Cardiac septum (tissue), 1 donor: ENCODE measurements around the gene TAOK3. TPM values are rescaled to one million over a fixed set of nuclear protein-coding genes. Genes with fewer than 3 reads are reported as not detected.
A peak's percentile ranks its signal among the peaks of the same experiment; 100 is the strongest.
"Not testable (repeated sequence)": the region's sequence is repeated elsewhere in the genome, so short reads cannot be mapped to it uniquely, and the experiment has no call there.

ENCODE experiments used
- DNase-seq: peaks from one replicate; pipeline ENCODE4 v3.0.0-alpha.2; 2020; ENCODE audit warnings: low spot score
- intact Hi-C: fragments of 100-400 bp; cut with DNase I; formaldehyde crosslinking; loops from one replicate; pipeline ENCODE4 v1.14.0; 2022
- long read RNA-seq: library from polyadenylated mRNA; unstranded; transcript quantifications from one replicate; pipeline ENCODE4 v2.0.0, GENCODE V29; 2021
- total RNA-seq: library from RNA; stranded (reverse); fragmentation: NEBNext Ultra II Directional; extraction: Animal tissue kit (Norgen Biotek cat#: 25700); gene quantifications from one replicate; pipeline ENCODE4 v1.2.1, GENCODE V29; 2021
- donor health status: DM: no; HTN: no; CAD: no.

The TAOK3 gene
- total RNA-seq, result 21.7 TPM
- long read RNA-seq, full-length matches to known transcripts, result 23 of 59 reads
- long read RNA-seq, partial matches to known transcripts, result 24 of 59 reads
- long read RNA-seq, other reads (novel, unspliced or antisense), result 12 of 59 reads

DNA sequence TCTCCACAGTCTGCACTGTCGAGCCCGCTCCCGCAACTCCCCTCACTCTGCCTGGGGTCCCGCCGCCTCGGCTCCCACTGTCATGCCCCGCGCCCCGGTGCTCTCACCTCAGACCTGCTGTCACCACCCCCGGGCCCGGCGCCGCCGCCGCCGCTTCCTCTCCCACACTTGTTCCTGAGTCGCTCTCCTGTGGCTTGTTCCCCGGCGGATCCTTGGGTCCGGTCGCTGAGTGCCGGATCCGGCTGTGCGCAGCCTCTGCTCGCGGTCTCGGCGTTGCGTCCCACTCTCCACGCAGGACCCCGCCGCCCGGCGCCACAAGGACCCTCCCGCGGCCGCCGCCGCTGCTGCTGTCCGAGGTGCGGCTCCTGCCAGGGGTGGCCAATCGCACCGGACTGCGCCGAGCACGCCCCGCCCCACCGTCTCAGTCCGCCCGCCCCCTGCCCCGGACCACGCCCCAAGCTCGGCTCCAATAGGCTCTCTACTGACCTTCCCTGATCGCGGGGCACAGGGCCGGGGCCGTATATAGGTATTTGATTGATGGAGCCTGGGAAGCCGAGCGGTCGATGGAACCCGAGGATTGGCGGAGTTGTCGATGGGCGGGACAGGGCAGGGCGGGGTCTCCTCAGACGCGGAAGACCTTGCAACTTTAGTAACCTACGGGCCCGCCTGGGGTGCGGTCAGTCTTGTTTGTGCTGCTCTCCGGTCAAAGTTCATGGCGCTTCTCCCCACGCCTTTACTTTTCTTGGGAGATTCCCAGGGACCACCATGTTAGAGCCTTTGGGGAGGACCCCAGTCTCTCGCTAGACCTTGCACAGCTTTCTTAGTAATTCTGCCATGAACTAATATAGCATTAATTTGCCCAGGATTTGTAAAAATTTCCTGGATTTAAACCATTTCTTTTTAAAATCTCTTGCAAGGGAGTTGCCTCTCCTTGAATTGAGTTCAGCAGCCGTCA lies at the start of gene TAOK3:
Gene TAOK3, minus strand, starts transcription at position 367 of the 955 bp plus-strand sequence. CDS start 117,340 bp downstream, outside the sequence.
- peak; percentile 99 for DNase-seq
- intact Hi-C loops, result loop anchor here (2.0 to 10.0 kb wide), 4 partner anchors 184 to 498 kb away; partner anchors contain the start of genes RFC5 and WSB2

DNA sequence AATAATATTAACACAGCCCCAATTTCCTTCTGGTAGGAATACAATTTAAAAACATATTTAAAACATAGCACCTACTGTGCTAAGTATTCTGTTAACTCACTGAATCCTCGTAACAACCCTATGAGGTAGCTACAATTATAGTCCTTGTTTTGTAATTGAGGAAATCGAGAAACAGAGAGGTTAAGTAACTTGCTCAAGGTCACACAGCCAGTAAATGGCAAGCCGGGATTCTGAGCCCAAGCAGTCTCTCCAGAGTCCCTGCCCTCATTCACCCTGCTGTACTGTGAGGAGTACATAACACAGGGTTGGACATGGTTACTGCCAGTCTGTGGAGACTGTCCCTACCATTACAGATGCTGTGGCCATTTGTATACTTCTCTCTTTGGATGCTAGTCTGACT lies 48.0 kb upstream of the TAOK3 start:
- intact Hi-C loops, result no loop called here
- DNase-seq, result no peak

DNA sequence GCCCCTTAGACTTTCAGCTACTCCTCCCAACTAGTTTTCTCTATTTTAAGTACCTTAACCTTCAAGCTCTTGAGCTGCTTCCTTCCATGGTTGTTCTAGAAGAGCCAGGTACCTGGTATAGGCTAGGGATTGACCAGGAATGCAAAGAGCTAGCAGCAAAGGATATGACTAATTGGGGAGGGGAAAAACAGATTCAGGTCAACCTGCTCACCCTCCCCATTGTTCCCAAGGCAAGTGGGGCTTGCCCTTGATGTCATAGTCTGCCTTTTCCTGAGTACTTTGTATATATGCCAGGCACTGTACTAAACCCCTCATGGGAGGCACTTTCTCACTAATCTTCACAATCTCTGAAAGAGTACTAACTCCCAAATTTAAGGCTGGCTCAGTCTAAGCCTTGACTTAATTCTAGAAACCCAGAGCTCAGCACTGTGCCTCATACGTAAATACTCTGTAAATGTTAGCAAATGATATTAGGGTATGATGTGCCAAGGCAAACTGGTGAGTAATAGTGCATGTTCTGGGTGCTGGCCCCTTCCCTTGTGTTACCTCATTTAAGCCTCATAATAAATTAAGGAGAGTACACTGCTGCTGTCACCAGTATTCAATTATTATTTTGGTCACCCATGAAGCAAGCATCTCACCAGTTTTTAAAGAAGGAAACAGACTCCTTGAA lies 45.8 kb upstream of the TAOK3 start:
- intact Hi-C loops, result no loop called here
- no peak for DNase-seq

DNA sequence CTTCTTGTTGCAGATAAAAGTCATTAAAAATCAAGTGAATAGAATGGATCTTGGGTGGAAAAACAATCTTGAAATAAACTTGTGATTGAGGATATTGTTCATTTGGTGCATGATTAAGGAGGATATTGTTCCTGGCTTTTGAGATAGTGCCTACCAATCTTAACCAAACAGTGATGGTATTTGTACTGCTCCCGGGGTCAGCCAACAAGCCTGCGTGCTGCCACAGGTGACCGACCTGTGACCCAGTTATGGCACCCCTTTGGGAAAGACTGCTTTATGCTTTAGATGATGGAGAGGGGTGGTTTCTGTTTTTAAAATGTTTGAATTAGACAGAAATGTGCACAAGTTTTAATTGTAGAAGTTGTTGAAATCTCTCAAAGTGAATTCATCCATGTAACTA lies 45.2 kb upstream of the TAOK3 start:
- intact Hi-C loops, result no loop called here
- no peak for DNase-seq

DNA sequence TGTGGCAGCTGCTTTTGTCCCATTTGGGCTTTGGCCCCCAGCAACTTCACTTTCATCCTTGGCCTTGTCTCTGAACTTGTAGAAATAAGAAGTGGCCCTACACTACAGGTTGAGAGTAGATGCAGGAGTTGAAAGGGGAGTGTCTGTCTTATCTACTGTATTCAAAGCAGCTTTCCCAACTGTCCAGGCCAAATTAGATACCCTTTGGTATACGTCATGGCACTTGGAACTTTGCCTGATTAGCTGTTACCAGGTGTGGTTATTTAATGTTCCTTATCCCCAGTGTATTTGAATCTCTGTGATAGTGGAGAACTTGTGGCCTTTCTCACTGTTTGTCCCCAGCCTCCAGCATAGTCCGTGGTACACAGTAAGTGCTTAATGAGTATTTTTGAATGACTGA lies 37.1 kb upstream of the TAOK3 start:
- no peak for DNase-seq
- intact Hi-C loops, result no loop called here

DNA sequence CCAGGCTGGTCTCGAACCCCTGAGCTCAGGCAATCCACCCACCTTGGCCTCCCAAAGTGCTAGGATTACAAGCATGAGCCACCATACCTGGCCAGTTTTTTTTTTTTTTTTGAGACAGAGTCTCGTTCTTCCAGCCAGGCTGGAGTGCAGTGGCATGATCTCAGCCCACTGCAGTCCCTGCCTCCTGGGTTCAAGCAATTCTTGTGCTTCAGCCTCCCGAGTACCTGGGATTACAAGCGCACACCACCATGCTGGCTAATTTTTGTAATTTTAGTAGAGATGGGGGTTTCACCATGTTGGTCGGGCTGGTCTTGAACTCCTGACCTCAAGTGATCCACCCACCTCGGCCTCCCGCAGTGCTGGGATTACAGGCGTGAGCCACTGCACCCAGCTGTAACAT lies 35.5 kb upstream of the TAOK3 start:
- DNase-seq, intact Hi-C loops: not testable (repeated sequence)

DNA sequence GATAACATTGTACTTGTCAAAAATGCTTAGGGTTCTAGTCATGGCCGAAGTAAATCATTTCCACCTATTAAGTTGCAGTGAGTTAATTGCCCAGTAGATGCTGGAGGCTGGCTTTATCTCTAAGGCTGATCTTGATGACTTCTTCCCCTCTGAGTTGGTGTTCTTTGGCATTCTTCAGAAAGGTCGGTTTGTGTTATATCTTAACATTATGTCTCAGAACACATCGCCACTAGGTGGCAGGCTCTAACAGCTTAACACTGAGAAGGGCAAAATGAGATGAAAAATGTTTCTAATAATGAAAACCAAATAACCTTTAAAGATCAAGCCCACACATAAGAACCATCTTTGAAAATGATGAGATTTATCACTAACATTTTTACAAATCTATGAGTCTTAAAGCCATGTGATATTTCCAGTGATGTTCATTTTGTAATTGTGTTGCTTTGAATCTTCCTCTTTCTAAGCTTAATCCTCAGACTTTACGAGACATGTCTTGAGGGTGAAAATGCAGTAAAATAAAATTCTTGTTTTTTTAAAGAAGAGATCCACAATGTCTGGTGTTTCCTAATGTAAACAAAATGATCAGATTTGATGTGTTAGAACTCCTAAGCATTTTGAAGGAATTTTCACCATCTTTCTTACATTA lies 32.3 kb upstream of the TAOK3 start:
- intact Hi-C loops, result no loop called here
- no peak for DNase-seq

DNA sequence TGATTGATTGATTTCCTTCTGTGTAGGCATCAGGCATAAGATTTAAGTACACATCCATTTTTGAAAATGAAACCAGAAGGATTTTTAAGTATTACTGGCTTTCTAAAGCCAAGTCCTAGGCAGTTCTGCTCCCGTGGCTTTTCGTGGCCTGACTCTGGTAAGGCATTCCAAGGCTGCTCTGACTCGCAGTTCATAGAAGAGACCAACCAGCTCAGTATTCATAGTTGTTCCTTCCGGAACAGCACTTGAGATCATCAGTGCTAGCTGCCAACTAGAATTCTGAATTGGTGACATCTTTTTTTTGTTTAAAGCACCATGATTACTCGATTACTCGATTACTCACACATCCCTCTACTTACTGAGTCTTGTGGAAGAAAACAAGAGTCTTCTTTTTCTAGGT lies 29.5 kb upstream of the TAOK3 start:
- DNase-seq, result no peak
- intact Hi-C loops, result no loop called here

DNA sequence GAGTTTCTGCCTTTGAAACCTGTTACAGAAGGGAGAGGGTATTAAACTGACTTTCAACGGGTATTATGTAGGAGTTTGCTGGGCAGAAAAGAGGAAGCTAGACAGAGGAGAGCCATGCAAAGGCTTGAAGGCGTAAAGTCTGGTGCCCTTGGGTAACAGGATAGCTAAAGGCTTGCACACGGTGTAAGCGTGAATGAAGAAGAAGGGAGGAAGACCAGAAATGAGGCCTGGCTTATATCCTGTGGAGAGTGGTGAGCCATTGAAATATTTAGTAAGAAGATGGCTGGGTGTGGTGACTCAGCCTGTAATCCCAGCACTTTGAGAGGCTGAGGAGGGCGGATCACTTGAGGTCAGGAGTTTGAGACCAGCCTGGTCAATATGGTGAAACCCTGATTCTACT lies 26.2 kb upstream of the TAOK3 start:
- intact Hi-C loops, result no loop called here
- no peak for DNase-seq

DNA sequence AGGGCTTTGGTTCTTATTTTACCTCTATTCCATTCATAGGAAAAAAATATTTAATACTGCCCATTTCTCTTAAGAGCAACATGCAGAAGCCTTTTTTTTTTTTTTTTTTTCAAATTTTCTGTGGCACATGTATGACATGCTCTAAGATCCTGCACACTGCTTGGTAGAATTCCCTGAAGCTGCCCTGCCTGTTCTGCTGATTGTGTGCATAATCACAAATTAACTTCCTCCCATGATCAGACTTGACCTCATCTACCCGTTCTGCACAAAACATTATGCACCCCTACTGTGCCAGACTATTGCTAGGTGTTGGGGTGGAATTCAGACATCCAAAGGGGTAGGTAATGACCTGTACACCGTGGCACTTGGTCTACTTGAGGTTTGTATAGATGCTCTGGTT lies 25.8 kb upstream of the TAOK3 start:
- intact Hi-C loops, result no loop called here
- DNase-seq, result no peak

DNA sequence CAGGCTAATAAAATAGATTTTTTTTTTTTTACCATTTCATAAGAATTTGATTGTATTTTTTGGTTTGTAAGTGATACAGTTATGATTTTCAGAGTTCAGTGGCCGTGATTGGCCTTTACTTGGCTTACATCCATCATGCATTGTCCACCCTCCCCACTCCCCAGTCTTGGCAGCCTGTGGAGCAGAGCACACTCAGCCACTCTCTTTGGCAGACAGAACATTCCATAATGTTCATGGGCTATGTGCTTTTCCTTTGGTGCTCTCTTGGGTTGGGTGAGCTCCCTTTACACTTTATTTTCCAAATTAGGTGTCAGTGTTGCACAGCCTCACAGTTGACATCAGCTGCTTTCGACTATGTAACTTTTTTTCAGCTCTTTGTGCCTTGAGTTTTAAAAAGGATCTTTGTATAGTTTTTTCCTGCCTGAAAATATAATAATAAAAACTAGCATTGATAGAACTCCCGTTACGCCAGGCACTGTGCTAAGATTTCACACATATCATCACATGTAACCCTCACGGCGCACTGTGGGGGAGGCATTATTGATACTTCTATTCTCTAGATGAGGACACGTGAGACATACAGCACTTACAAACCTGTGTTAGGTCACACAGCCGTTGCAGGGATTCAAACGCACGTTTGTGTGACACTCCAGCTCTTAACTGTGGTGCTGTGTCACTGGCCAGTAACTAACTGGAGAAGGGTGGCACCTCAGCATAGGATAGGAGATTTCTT lies 25.2 kb upstream of the TAOK3 start:
- intact Hi-C loops, result no loop called here
- DNase-seq, result no peak

DNA sequence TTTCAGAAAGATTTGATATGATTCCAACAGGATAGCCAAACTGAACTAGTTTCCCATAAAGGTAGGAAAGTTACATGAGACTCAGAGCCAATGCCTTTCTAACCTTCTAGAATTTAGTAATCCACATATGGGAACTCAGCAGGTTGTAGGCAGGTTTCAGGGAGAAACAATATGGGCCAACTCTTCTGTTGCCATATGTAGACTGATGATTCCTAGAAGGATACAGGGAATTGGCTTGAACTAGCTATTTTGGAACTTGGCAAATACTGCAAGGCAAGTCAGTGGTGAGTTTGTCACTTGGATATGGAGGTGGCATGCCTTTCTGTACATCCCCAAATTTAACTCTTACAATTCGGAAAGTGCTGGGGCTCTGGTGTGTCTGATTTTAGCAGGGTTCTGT lies 19.1 kb upstream of the TAOK3 start:
- intact Hi-C loops, result no loop called here
- DNase-seq, result no peak

DNA sequence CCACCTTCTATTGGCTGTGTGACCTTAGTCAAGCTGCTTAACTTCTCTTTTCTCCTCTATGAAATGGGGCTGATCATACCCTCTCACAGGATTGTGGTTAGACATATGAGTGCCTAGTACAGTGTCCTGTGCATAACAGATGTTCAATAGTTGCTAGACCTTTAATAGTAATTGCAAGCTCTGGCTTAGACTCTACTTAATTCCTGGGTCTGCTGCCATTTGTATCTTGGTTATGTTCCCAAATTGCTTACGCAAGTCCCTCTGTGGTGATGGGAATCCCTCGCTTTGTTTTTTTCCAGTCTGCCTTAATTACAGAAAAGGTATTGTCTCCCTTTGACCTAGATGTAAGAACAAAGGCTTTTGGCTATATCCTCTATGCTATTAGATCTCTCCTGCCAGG lies 18.7 kb upstream of the TAOK3 start:
- intact Hi-C loops, result no loop called here
- DNase-seq, result no peak

DNA sequence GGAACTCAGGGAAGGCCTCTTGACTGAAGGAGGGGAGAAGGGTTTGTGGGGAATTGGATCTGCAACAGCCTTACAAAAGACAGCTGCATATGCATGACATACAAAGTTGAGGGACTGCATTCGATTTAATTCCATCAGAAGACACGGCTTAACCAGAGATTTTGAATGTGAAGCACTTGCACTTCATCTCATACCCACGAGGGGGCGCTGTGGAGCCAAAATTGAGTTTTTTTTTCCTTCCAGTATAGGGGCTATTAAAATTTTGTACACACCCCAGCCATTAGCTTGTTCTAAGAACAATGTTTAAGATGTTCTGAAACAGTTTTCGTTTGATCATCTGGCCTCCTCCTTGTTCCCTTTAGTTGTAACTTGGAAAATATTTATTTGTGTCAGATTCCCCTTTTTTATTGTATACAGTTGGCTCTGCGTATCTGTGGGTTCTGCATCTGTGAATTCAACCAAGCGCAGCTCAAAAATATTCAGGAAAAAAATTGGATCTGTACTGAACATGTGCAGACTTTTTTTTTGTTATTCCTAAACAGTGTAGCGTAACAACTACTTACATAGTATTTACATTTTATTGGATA lies 5.3 kb upstream of the TAOK3 start:
- no peak for DNase-seq
- intact Hi-C loops, result loop anchor here (5.0 to 10.0 kb wide), 3 partner anchors 241 to 503 kb away; partner anchors contain the start of genes PEBP1 and RFC5

DNA sequence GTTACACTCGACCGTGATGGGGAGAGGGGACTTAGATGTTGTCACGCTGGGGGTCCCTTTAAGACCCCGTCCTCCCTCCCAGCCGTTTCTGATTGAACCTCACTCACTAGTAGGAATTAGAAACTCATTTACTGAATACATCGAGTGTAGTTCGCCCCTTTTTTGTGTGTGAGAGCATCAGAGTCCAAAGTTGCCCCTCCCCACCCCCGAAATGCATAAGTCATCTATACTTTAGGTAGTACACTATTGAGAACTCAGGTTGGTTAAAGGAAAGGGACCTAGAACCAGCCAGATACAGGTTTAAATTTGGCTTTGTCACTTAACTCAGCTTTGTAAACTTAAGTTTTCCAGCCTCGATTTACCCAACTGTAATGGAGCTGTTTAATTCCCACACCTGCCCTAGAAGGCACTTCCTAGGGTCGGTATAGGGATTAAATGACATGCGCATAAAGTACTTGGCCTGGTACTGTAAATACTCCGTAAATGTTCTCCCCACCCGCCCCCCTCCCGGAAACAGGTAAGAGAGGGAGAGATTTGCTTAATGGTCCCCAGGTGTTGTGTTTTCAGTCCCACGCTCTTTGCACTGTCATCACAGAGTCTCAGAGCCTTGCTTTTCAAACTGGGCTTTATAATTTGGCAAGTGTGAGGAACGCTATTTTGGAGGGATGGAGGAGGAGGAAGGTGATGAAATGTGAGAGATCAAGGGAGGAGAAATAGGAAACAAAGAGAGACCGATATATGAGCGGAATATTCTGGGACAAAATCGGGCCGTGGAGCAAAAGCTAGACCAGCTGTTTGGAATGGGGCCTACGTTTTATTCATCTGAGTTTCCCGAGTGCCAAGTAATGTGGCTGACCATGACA lies 4.5 kb upstream of the TAOK3 start:
- intact Hi-C loops, result loop anchor here (5.0 to 10.0 kb wide), 3 partner anchors 240 to 502 kb away; partner anchors contain the start of genes PEBP1 and RFC5
- no peak for DNase-seq

DNA sequence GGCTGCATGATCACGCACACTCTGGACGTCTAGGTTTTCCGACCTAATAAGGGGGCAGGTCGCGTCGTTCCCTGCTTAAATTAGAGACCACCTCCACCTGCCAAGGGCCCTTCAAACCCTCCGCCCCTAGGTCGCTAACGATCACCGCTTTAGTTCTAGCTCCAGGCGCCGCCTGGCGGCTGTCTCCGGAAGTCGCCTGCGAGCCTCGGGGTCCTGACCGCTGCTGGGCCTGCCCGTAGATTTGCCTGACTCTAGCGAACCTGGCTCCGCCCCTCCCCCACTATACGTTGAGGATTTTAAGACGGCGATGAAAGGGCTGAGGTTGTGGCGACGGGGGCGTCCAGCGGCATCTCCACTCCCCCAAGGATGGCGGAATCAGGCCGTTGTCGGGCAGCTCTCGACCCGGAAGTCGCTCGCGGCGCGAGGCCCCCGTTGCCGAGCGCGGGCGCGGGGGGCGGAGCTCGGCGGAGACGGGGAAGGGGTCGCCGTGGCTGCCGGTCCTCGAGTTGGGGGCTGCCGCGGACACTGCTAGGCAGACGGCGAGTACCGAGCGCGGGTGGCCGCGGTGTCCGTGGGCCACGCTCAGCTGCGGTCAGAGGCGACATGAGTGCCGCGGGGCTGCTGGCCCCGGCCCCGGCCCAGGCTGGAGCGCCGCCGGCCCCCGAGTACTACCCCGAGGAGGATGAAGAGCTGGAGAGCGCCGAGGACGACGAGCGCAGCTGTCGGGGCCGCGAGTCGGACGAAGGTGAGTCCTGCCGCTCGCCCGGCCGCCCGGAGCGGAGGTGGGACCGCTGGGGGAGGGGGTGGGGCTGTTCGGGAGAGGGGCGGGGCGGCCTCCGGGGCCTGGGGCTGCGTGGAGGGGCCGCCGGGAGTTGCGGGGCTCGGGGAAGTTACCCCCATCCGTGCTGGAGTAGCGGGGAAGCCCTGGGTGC lies 3.6 kb upstream of the TAOK3 start, which contains the start of gene SUDS3:
Gene SUDS3, plus strand, starts transcription at position 467 of the 932 bp plus-strand sequence. Its CDS starts 137 bp downstream, at position 604.
- intact Hi-C loops, result loop anchor here (1.0 to 10.0 kb wide), 5 partner anchors 194 to 502 kb away; partner anchors contain the start of genes PEBP1 and RFC5
- peak; percentile 97 for DNase-seq

DNA sequence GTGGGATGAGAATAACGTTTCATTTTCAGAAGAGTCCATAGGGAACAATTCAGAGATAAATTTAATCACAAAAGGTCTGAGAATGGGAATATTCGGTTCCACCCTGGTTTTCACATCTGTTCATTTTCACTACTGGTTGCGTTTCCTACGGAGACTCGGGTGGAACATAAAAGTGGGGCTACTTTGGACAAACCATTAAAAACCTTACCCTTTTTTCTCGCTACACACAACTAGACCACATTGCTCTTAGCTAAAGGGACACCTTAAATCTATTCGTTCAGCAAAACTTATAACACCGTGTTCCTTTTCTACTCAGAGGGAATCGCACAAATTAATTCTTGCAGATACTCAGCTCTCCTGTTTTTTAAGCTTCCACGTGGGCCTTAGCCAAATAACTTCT lies 2.6 kb upstream of the TAOK3 start:
- DNase-seq, result no peak
- intact Hi-C loops, result loop anchor here (5.0 to 10.0 kb wide), 3 partner anchors 238 to 501 kb away; partner anchors contain the start of genes PEBP1 and RFC5
